ENCODE data around the gene MIDN.
A peak's percentile ranks its signal among the peaks of the same experiment; 100 is the strongest.
"Not testable (repeated sequence)": the region's sequence is repeated elsewhere in the genome, so short reads cannot be mapped to it uniquely, and the experiment has no call there.

The MIDN gene

GRCh38 chr19:1243768-1244692 is 4.4 kb upstream of the MIDN start:
- H3K4me3 ChIP-seq (ENCODE audit: low read depth, low read length): no peak overlapping the region; the same call in 1 of the 2 replicates
- H3K4me1 ChIP-seq: peaks cover 20% of the 10 kb centered on the region
- peak; percentile 91 for DNase-seq
- peaks cover 12% of the 10 kb centered on the region for H3K36me3 ChIP-seq
- H3K9me3 ChIP-seq: no peaks in the 10 kb centered on the region; the same call in 1 of the 2 replicates
- TF ChIP-seq CTCF (IDR thresholded peaks at IDR 0.05; ENCODE audit: low read depth, low read length): peak; percentile 92
- no peaks in the 10 kb centered on the region for H3K27me3 ChIP-seq

- H3K4me3 ChIP-seq (ENCODE audit: low read depth, low read length): peak overlapping the region; percentile 29
- H3K4me1 ChIP-seq: peaks cover 17% of the 10 kb centered on the region
- H3K27me3 ChIP-seq: no peaks in the 10 kb centered on the region
- H3K9me3 ChIP-seq: no peaks in the 10 kb centered on the region; the same call in 1 of the 2 replicates
- TF ChIP-seq CTCF (IDR thresholded peaks at IDR 0.05; ENCODE audit: low read depth, low read length): no peak
- H3K36me3 ChIP-seq: peaks cover 14% of the 10 kb centered on the region
- no peak for DNase-seq
These were observed 3.5 kb upstream of the MIDN start for GRCh38 chr19:1244693-1245451.

GRCh38 chr19:1245494-1246264 is 2.7 kb upstream of the MIDN start:
- no peak overlapping the region for H3K4me3 ChIP-seq (ENCODE audit: low read depth, low read length)
- H3K36me3 ChIP-seq: peaks cover 20% of the 10 kb centered on the region
- no peaks in the 10 kb centered on the region; the same call in 1 of the 2 replicates for H3K9me3 ChIP-seq
- no peaks in the 10 kb centered on the region for H3K27me3 ChIP-seq
- no peak for TF ChIP-seq CTCF (IDR thresholded peaks at IDR 0.05; ENCODE audit: low read depth, low read length)
- H3K4me1 ChIP-seq: peaks cover 16% of the 10 kb centered on the region
- no peak for DNase-seq

- DNase-seq: not testable (repeated sequence)
- H3K36me3 ChIP-seq: peaks cover 25% of the 10 kb centered on the region
- peaks cover 16% of the 10 kb centered on the region for H3K4me1 ChIP-seq
These were observed 1.9 kb upstream of the MIDN start for GRCh38 chr19:1246265-1247087.

GRCh38 chr19:1247748-1248138 is 640 bp upstream of the MIDN start:
- Histone ChIP-seq H3K4me1 (peaks cover 16% of the 10 kb centered on the region), H3K9me3 (no peaks in the 10 kb centered on the region; the same call in 1 of the 2 replicates), H3K4me3 (ENCODE audit: low read depth, low read length) (no peak overlapping the region; the same call in 1 of the 2 replicates), H3K36me3 (peaks cover 30% of the 10 kb centered on the region), H3K27me3 (no peaks in the 10 kb centered on the region)
- DNase-seq: no peak
- no peak for TF ChIP-seq CTCF (IDR thresholded peaks at IDR 0.05; ENCODE audit: low read depth, low read length)

More at GRCh38 chr19:1246265-1247087, 1.9 kb upstream of the MIDN start:
- not testable (repeated sequence) for H3K9me3 ChIP-seq; H3K4me3 ChIP-seq (ENCODE audit: low read depth, low read length); H3K27me3 ChIP-seq

Data from BE2C (cell line).